T-cell (primary cell): Measurements from ENCODE around the gene UMAD1. TPM values are rescaled to one million over a fixed set of nuclear protein-coding genes. Genes with fewer than 3 reads are reported as not detected.

Experiments used
- ATAC-seq, 4 experiments: fragments of 200-7000 bp in 3 of 4; fragments of 150-1000 bp in 1 of 4; cut with Tn5 transposase; replicated peaks in 1 of 4; 1 replicate in 3 of 4; 2 replicates in 1 of 4; pipeline ENCODE4 v1.10.0; 2021; ENCODE audit warnings: moderate library complexity in 3 of 4, mild to moderate bottlenecking in 2 of 4, moderate number of reproducible peaks in 1 of 4
- CTCF ChIA-PET, 2 donors: fragments of 300-600 bp; sonication (Branson Sonifier 250); formaldehyde crosslinking; loops; one replicate each; lab custom pipeline; 2022; ENCODE audit warnings: antibody characterized with exemption in 2 of 2; lab: Charles Lee
- POLR2A ChIA-PET, 2 donors: fragments of 300-600 bp; sonication (Branson Sonifier 250); formaldehyde crosslinking; loops; one replicate each; lab custom pipeline; 2022; ENCODE audit warnings: antibody characterized with exemption in 2 of 2; lab: Charles Lee
- DNase-seq, 35 experiments: peaks; one replicate each; pipeline versions ENCODE4 v3.0.0 to v3.0.0-alpha.2; 2013 to 2023
- H3K27ac ChIP-seq: one replicate; pipeline ENCODE4 v1.5.1; 2013; ENCODE audit warnings: low read length
- H3K27me3 ChIP-seq, 2 experiments: replicated peaks in 1 of 2; 1 replicate in 1 of 2; 2 replicates in 1 of 2; pipeline versions ENCODE4 v1.6.1 to v1.7.0; 2013; ENCODE audit warnings: low read length in 1 of 2, mixed read lengths in 1 of 2; ENCODE audit not compliant: control insufficient read depth in 2 of 2, insufficient read depth in 2 of 2; ENCODE audit errors: extremely low read depth in 1 of 2
- H3K36me3 ChIP-seq, 2 donors: 1 replicate in 1 of 2; 2 replicates in 1 of 2; pipeline versions ENCODE4 v1.6.1 to v1.7.0; 2013; ENCODE audit warnings: low read length in 1 of 2; ENCODE audit not compliant: control insufficient read depth in 2 of 2, insufficient read depth in 1 of 2; ENCODE audit errors: extremely low read depth in 1 of 2
- H3K4me1 ChIP-seq, 2 experiments: 1 replicate in 1 of 2; 2 replicates in 1 of 2; pipeline versions ENCODE4 v1.6.1 to v1.7.0; 2013; ENCODE audit warnings: low read length in 2 of 2, mixed read lengths in 1 of 2; ENCODE audit not compliant: insufficient read depth in 2 of 2, control insufficient read depth in 1 of 2; ENCODE audit errors: extremely low read depth in 1 of 2
- H3K4me3 ChIP-seq, 2 donors: 1 replicate in 1 of 2; 2 replicates in 1 of 2; pipeline versions ENCODE4 v1.5.1 to v1.7.0; 2013; ENCODE audit warnings: mild to moderate bottlenecking in 2 of 2, low read length in 1 of 2, moderate library complexity in 1 of 2; ENCODE audit not compliant: control insufficient read depth in 1 of 2; ENCODE audit errors: extremely low read depth in 1 of 2
- H3K9me3 ChIP-seq: 2 replicates; pipeline ENCODE4 v1.7.0; 2013
- H3K27ac Mint-ChIP-seq, 2 donors: one replicate each; pipeline ENCODE4 v1.8.0; 2020 to 2021; ENCODE audit warnings: mild to moderate bottlenecking in 2 of 2, mixed read lengths in 2 of 2
- H3K27me3 Mint-ChIP-seq, 2 donors: one replicate each; pipeline ENCODE4 v1.8.0; 2021 to 2022; ENCODE audit warnings: mixed read lengths in 2 of 2
- H3K36me3 Mint-ChIP-seq: one replicate; pipeline ENCODE4 v1.8.0; 2021; ENCODE audit warnings: mixed read lengths
- H3K4me1 Mint-ChIP-seq, 3 donors: one replicate each; pipeline ENCODE4 v1.8.0; 2020 to 2022; ENCODE audit warnings: mixed read lengths in 3 of 3, mild to moderate bottlenecking in 1 of 3
- H3K4me3 Mint-ChIP-seq, 3 donors: one replicate each; pipeline ENCODE4 v1.8.0; 2020 to 2022; ENCODE audit warnings: mild to moderate bottlenecking in 3 of 3, mixed read lengths in 3 of 3, moderate library complexity in 3 of 3
- H3K9me3 Mint-ChIP-seq, 3 donors: one replicate each; pipeline ENCODE4 v1.8.0; 2020 to 2022; ENCODE audit warnings: mixed read lengths in 3 of 3
- WGBS: methylation state at CpG from one replicate; pipeline ENCODE4 v1.1.5; 2013; ENCODE audit warnings: missing lambda C conversion rate; ENCODE audit not compliant: insufficient coverage; 5-methylcytosine and 5-hydroxymethylcytosine counted together
- total RNA-seq, 35 experiments: library from RNA in 6 of 35; stranded (reverse) in 6 of 35; fragments of 120-200 nt in 1 of 35; gene quantifications; one replicate each; pipeline versions ENCODE4 v1.2.1 to v1.2.4 and lab custom pipeline; 2013 to 2026

Gene UMAD1
- total RNA-seq, 5 donors from 2014 or later (not counting 1 experiment from before 2014, with no cell fraction given): 13.8 to 19.8 (median 16.6) TPM

- H3K36me3 Mint-ChIP-seq: peaks cover 3% of the 10 kb centered on the region
- ChIA-PET POLR2A (no interaction called here), CTCF (interaction anchor here (0.6 to 2.4 kb wide), 3 partner anchors 8 to 405 kb away, joined by 3 to 6 read pairs (median 3); no protein-coding TSS in a partner anchor)
- no peaks in the 10 kb centered on the region for H3K9me3 Mint-ChIP-seq
- H3K27ac ChIP-seq: no peak overlapping the region
- no peaks in the 10 kb centered on the region for H3K4me1 ChIP-seq
- H3K27me3 ChIP-seq: no peaks in the 10 kb centered on the region
- no peaks in the 10 kb centered on the region for H3K9me3 ChIP-seq
- no peak overlapping the region for H3K4me3 ChIP-seq
- H3K4me1 Mint-ChIP-seq: peaks cover 15 to 20% (median 18%) of the 10 kb centered on the region in 3 donors
- peak overlapping the region in 1 of 2 donors; percentile 5 for H3K27ac Mint-ChIP-seq
- ATAC-seq (no peak), DNase-seq (no peak)
- H3K27me3 Mint-ChIP-seq: no peaks in the 10 kb centered on the region
- no peak overlapping the region for H3K4me3 Mint-ChIP-seq
- no peaks in the 10 kb centered on the region for H3K36me3 ChIP-seq
- WGBS: no CpG with 5 or more reads among the region's 1 CpG
Measured at GRCh38 chr7:7779888-7780287, 139.3 kb downstream of the UMAD1 start.

GRCh38 chr7:7783001-7783400 lies 142.4 kb downstream of the UMAD1 start:
- Mint-ChIP-seq H3K27me3 (no peaks in the 10 kb centered on the region), H3K9me3 (no peaks in the 10 kb centered on the region), H3K27ac (peak overlapping the region in 1 of 2 donors; percentile 23), H3K4me3 (peak overlapping the region; percentile 11 to 62 (median 20)), H3K36me3 (peaks cover 13% of the 10 kb centered on the region), H3K4me1 (peaks cover 17 to 29% (median 17%) of the 10 kb centered on the region in 3 donors)
- Histone ChIP-seq H3K36me3 (no peaks in the 10 kb centered on the region), H3K27ac (peak overlapping the region; percentile 36), H3K4me1 (no peaks in the 10 kb centered on the region), H3K9me3 (no peaks in the 10 kb centered on the region), H3K4me3 (no peak overlapping the region), H3K27me3 (no peaks in the 10 kb centered on the region)
- ChIA-PET POLR2A (no interaction called here), CTCF (no interaction called here)
- DNase-seq: no peak
- ATAC-seq: peak in 1 of 4 experiments; percentile 29
- 67% methylated on average over 1 of the region's 1 CpG for WGBS

DNA sequence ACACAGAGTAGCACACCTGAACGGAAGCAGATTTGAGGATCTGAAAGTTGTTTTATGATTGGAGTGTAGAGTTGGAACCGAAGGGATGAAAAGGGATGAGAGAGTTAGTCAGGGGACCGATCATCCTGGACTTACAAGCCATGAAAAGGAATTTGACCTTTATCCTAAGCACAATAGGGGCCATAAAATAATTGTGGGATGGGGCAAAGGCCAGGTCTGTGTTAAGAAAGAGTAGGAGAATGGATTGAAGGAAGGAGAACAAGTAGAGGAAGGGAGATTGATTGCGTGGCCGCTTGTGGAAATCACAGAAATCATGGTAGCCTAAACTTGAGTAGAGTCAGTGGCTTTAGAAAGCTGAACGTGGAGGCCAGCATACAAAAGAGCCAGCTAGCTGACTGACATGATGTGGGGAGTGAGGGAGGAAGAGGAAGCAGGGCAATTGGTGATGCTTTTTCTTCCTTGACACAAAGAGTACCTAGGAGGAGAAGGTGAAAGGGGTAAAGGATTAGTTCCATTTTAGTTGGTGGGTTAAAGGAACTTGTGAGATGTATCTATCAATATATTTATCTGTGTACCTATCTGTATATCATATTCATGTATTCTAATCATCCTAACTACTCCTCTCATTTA lies 144.9 kb downstream of the UMAD1 start:
- H3K9me3 ChIP-seq: no peaks in the 10 kb centered on the region
- POLR2A ChIA-PET: no interaction called here
- no peaks in the 10 kb centered on the region for H3K27me3 ChIP-seq
- no peaks in the 10 kb centered on the region for H3K27me3 Mint-ChIP-seq
- no peak overlapping the region for H3K27ac Mint-ChIP-seq
- no peak overlapping the region for H3K4me3 ChIP-seq
- H3K9me3 Mint-ChIP-seq: no peaks in the 10 kb centered on the region
- CTCF ChIA-PET: no interaction called here
- no peaks in the 10 kb centered on the region for H3K36me3 ChIP-seq
- no peak overlapping the region for H3K4me3 Mint-ChIP-seq
- 89% methylated on average over 6 of the region's 6 CpGs for WGBS
- no peaks in the 10 kb centered on the region for H3K4me1 ChIP-seq
- H3K4me1 Mint-ChIP-seq: peaks cover 14 to 19% (median 15%) of the 10 kb centered on the region in 3 donors
- no peak for DNase-seq
- peaks cover 26% of the 10 kb centered on the region for H3K36me3 Mint-ChIP-seq
- H3K27ac ChIP-seq: no peak overlapping the region
- no peak for ATAC-seq

DNA sequence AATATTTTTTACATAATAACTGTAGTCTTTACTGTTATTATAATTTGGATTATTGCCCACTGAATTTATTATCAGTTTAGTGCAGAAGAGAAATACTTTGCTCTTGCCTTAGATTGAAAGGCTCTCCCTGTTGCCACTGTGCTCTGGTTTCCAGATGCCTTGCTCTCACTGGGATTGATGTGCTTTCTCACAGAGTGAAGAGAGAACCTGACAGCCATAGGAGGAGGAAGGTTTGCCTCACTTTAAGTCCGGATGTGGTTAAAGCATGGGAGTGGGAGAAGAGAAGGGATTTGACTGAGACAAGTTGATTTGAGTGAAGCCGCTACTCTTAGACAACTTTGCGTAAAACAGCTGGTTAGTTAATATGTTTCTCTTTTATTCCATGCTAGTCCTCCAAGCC lies 146.0 kb downstream of the UMAD1 start:
- no peaks in the 10 kb centered on the region for H3K9me3 ChIP-seq
- H3K4me1 Mint-ChIP-seq: peaks cover 13 to 19% (median 15%) of the 10 kb centered on the region in 3 donors
- ChIA-PET CTCF (no interaction called here), POLR2A (no interaction called here)
- DNase-seq (no peak), ATAC-seq (no peak)
- no peaks in the 10 kb centered on the region for H3K27me3 ChIP-seq
- H3K4me1 ChIP-seq: no peaks in the 10 kb centered on the region
- no peak overlapping the region for H3K4me3 ChIP-seq
- no peaks in the 10 kb centered on the region for H3K27me3 Mint-ChIP-seq
- no peak overlapping the region for H3K4me3 Mint-ChIP-seq
- WGBS: 71% methylated on average over 1 of the region's 3 CpGs
- no peaks in the 10 kb centered on the region for H3K9me3 Mint-ChIP-seq
- H3K36me3 Mint-ChIP-seq: peaks cover 33% of the 10 kb centered on the region
- H3K27ac Mint-ChIP-seq: no peak overlapping the region
- H3K36me3 ChIP-seq: peaks cover 0 to 2% of the 10 kb centered on the region in 2 donors
- no peak overlapping the region for H3K27ac ChIP-seq

DNA sequence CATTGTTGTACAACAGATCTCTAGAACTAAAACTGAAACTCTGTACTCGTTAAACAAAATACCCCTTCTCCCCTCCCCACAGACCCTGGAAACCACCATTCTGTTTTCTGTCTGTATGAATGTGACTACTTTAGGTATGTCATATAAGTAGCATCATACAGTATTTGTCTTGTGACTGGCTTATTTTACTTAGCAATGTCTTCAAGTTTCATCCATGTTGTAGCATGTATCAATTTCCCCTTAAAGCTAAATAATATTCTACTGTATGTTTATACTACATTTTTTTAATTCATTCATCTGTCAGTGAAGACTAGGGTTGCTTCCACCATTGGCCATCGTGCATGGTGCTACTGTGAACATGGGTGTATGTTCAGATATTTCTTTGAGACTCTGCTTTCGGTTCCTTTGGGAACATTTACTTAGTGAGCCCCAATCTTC lies 149.0 kb downstream of the UMAD1 start:
- Histone ChIP-seq H3K4me3 (no peak overlapping the region), H3K9me3 (no peaks in the 10 kb centered on the region), H3K27me3 (no peaks in the 10 kb centered on the region), H3K4me1 (no peaks in the 10 kb centered on the region), H3K36me3 (peaks cover 5 to 7% of the 10 kb centered on the region in 2 donors), H3K27ac (no peak overlapping the region)
- Mint-ChIP-seq H3K4me1 (peaks cover 2 to 9% (median 5%) of the 10 kb centered on the region in 3 donors), H3K27ac (no peak overlapping the region), H3K36me3 (peaks cover 53% of the 10 kb centered on the region), H3K4me3 (no peak overlapping the region), H3K27me3 (no peaks in the 10 kb centered on the region), H3K9me3 (no peaks in the 10 kb centered on the region)
- ChIA-PET CTCF (no interaction called here), POLR2A (no interaction called here)
- DNase-seq (no peak), ATAC-seq (no peak)
- 60% methylated on average over 1 of the region's 3 CpGs for WGBS

GRCh38 chr7:7790041-7790741 lies 149.6 kb downstream of the UMAD1 start:
- Histone ChIP-seq H3K27me3 (no peaks in the 10 kb centered on the region), H3K27ac (no peak overlapping the region), H3K36me3 (peaks cover 5 to 7% of the 10 kb centered on the region in 2 donors), H3K9me3 (no peaks in the 10 kb centered on the region), H3K4me1 (no peaks in the 10 kb centered on the region), H3K4me3 (no peak overlapping the region)
- H3K27me3 Mint-ChIP-seq: no peaks in the 10 kb centered on the region
- no peak overlapping the region for H3K4me3 Mint-ChIP-seq
- ChIA-PET CTCF (no interaction called here), POLR2A (no interaction called here)
- no peak for DNase-seq
- no peaks in the 10 kb centered on the region for H3K9me3 Mint-ChIP-seq
- no peak overlapping the region for H3K27ac Mint-ChIP-seq
- WGBS: 94% methylated on average over 3 of the region's 6 CpGs
- H3K36me3 Mint-ChIP-seq: peaks cover 55% of the 10 kb centered on the region
- H3K4me1 Mint-ChIP-seq: peaks cover 2 to 6% (median 2%) of the 10 kb centered on the region in 3 donors
- no peak for ATAC-seq
